Lower leg skin (tissue), 4 donors: ENCODE results near the gene GPC5. TPM values are rescaled to one million over a fixed set of nuclear protein-coding genes. Genes with fewer than 3 reads are reported as not detected.
"Not testable (repeated sequence)": the region's sequence is repeated elsewhere in the genome, so short reads cannot be mapped to it uniquely, and the experiment has no call there.

Experiments used
- DNase-seq, 2 donors: peaks; one replicate each; pipeline ENCODE4 v3.0.0-alpha.2; 2019; ENCODE audit warnings: low spot score in 2 of 2
- H3K4me3 ChIP-seq: fragments of 200-600 bp; sonication (generic); 2 replicates; pipeline ENCODE4 v1.5.1; 2017; ENCODE audit warnings: mild to moderate bottlenecking, low read depth; ENCODE audit not compliant: poor library complexity, severe bottlenecking
- CTCF ChIP-seq, 3 donors: fragments of 450-650 bp; IDR thresholded peaks; one replicate each; pipeline ENCODE4 v1.5.1; 2016; ENCODE audit warnings: antibody characterized with exemption in 3 of 3, mild to moderate bottlenecking in 3 of 3, moderate library complexity in 2 of 3
- POLR2A ChIP-seq, 2 donors: fragments of 450-650 bp; IDR thresholded peaks; one replicate each; pipeline ENCODE4 v1.6.1; 2016 to 2017; ENCODE audit warnings: antibody characterized with exemption in 2 of 2, mild to moderate bottlenecking in 1 of 2, moderate library complexity in 1 of 2
- WGBS, 2 donors: methylation state at CpG; one replicate each; pipeline ENCODE4 v1.1.5; 2018; 5-methylcytosine and 5-hydroxymethylcytosine counted together
- intact Hi-C: fragments of 100-400 bp; cut with DNase I; formaldehyde crosslinking; loops from one replicate; pipeline ENCODE4 v1.15.0; 2023; ENCODE audit warnings: low total_unique reads
- total RNA-seq, 4 donors: library from RNA; depleted of rRNA; stranded (reverse); fragments of >200 nt; gene quantifications; one replicate each; pipeline ENCODE4 v1.1.0, GENCODE V29; 2016

GPC5 gene
- total RNA-seq, 4 donors from 2014 or later, result 0.46 to 1.3 (median 0.82) TPM

- DNase-seq, result no peak
- intact Hi-C loops, result no loop called here
- TF ChIP-seq POLR2A (IDR thresholded peaks at IDR 0.05) (no peak), CTCF (IDR thresholded peaks at IDR 0.05) (no peak)
- H3K4me3 ChIP-seq, result no peak overlapping the region
- 91 to 97% methylated on average over 1 of the region's 1 CpG for WGBS, 2 donors
Observed at GRCh38 chr13:92734545-92734944, 1336.1 kb downstream of the GPC5 start.

GRCh38 chr13:92735909-92736308, 1337.5 kb downstream of the GPC5 start:
- WGBS, 2 donors, result 93 to 96% methylated on average over 1 of the region's 1 CpG

GRCh38 chr13:92739306-92739818, 1340.9 kb downstream of the GPC5 start:
- WGBS, 2 donors, result 74 to 75% methylated on average over 2 of the region's 2 CpGs
- no peak for DNase-seq
- H3K4me3 ChIP-seq, result no peak overlapping the region
- TF ChIP-seq CTCF (IDR thresholded peaks at IDR 0.05) (no peak), POLR2A (IDR thresholded peaks at IDR 0.05) (no peak)
- intact Hi-C loops, result no loop called here

More at GRCh38 chr13:92735909-92736308, 1337.5 kb downstream of the GPC5 start:
- intact Hi-C loops, result no loop called here
- TF ChIP-seq CTCF (IDR thresholded peaks at IDR 0.05) (no peak), POLR2A (IDR thresholded peaks at IDR 0.05) (no peak)
- DNase-seq, result no peak
- no peak overlapping the region for H3K4me3 ChIP-seq

- no peak overlapping the region for H3K4me3 ChIP-seq
- intact Hi-C loops, result no loop called here
- 96 to 98% methylated on average over 1 of the region's 1 CpG for WGBS, 2 donors
- TF ChIP-seq POLR2A (IDR thresholded peaks at IDR 0.05) (no peak), CTCF (IDR thresholded peaks at IDR 0.05) (no peak)
- no peak for DNase-seq
Observed at GRCh38 chr13:92743992-92744391, 1345.6 kb downstream of the GPC5 start.

- DNase-seq, result no peak
- intact Hi-C loops, result no loop called here
- H3K4me3 ChIP-seq, result no peak overlapping the region
- TF ChIP-seq POLR2A (IDR thresholded peaks at IDR 0.05), result no peak
- TF ChIP-seq CTCF (IDR thresholded peaks at IDR 0.05), result no peak
Observed at GRCh38 chr13:92745258-92745657, 1346.8 kb downstream of the GPC5 start.

- whole genome bisulfite sequencing, 2 donors, result 70 to 82% methylated on average over 12 of the region's 12 CpGs
- DNase-seq, intact Hi-C loops, H3K4me3 ChIP-seq: not testable (repeated sequence)
Observed at GRCh38 chr13:92752705-92753104, 1354.3 kb downstream of the GPC5 start.
